ENCODE data around the gene PROS1. TPM values are rescaled to one million over a fixed set of nuclear protein-coding genes. Genes with fewer than 3 reads are reported as not detected.
"Not testable (repeated sequence)": the region's sequence is repeated elsewhere in the genome, so short reads cannot be mapped to it uniquely, and the experiment has no call there.

PROS1 gene
- total RNA-seq, 1 experiment from 2014 or later: 1.3 TPM

GRCh38 chr3:93877427-93877826 lies 96.3 kb downstream of the PROS1 start:
- H3K23ac ChIP-seq (ENCODE audit: insufficient read length, low read depth, low read length); H3K4me2 ChIP-seq (ENCODE audit: insufficient read depth, insufficient read length, low read length); H3K27ac ChIP-seq (ENCODE audit: insufficient read length, low read depth, low read length); H2BK12ac ChIP-seq (ENCODE audit: insufficient read length, low read depth, low read length); H2BK5ac ChIP-seq (ENCODE audit: insufficient read length, low read length); H3K27me3 Mint-ChIP-seq (ENCODE audit: low read depth); H3K79me1 ChIP-seq (ENCODE audit: insufficient read depth, low read depth, low read length, poor library complexity, severe bottlenecking); H2BK20ac ChIP-seq (ENCODE audit: low read depth, low read length, poor library complexity, severe bottlenecking); DNase-seq; H2AFZ ChIP-seq (ENCODE audit: low read length); H3K14ac ChIP-seq (ENCODE audit: insufficient read depth, low read length); H3K18ac ChIP-seq (ENCODE audit: insufficient read length, low read depth, low read length); H3K4ac ChIP-seq (ENCODE audit: low read depth, low read length); H4K5ac ChIP-seq (ENCODE audit: insufficient read length, low read depth, low read length); H3K27me3 ChIP-seq (ENCODE audit: insufficient read depth, low read length); H3K4me3 Mint-ChIP-seq; H3T11ph ChIP-seq (ENCODE audit: low read length); H2BK120ac ChIP-seq (ENCODE audit: low read depth, low read length, poor library complexity, severe bottlenecking); H2BK15ac ChIP-seq (ENCODE audit: low read depth, low read length); H3K4me1 ChIP-seq (ENCODE audit: insufficient read depth, low read length); H3K23me2 ChIP-seq (ENCODE audit: insufficient read length, low read depth, low read length, poor library complexity, severe bottlenecking); H4K8ac ChIP-seq (replicated peaks; ENCODE audit: insufficient read length, low read depth, low read length); H4K91ac ChIP-seq (ENCODE audit: insufficient read length, low read depth, low read length); H4K20me1 ChIP-seq (ENCODE audit: control insufficient read depth, insufficient read depth, insufficient read length); H2AK5ac ChIP-seq (ENCODE audit: insufficient read length, low read length); H3K9ac ChIP-seq (ENCODE audit: extremely low read depth, insufficient read length, low read length); H3K79me2 ChIP-seq (ENCODE audit: insufficient read depth, low read length); H3K27ac Mint-ChIP-seq; H3K56ac ChIP-seq (ENCODE audit: insufficient read length, low read depth, low read length); H3K4me1 Mint-ChIP-seq: not testable (repeated sequence)
- peaks cover 12% of the 10 kb centered on the region for H3K9me3 ChIP-seq (ENCODE audit: control insufficient read depth, low read depth, low read length)
- no CpG with 5 or more reads among the region's 4 CpGs for WGBS (ENCODE audit: extremely low coverage, insufficient read length, low lambda C conversion rate)
- peaks cover 73 to 87% of the 10 kb centered on the region in 2 experiments for H3K9me3 Mint-ChIP-seq
- H3K36me3 Mint-ChIP-seq (ENCODE audit: insufficient read depth in 1 of 3, low read depth in 3 of 3): peaks cover 0 to 24% (median 1%) of the 10 kb centered on the region in 3 experiments; a peak in 3 of 7 replicates

DNA sequence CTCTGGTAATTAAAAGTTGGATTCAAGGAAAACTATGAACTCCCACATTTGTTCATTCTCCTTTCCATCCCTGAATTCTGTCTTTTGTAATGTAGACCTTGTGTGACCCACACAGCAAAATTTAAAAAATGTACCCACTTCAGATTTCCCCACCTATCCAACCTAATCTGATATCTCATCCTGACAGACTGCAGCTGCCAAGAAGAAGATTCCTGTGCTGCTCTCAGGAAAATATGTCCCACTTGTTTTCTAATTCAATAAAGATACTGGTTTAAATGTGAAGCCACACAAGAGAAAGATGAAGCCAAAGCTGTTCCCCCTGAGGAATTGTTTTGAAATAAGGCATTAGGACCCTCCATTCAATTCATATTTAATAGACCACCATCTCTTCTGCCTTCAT lies 100.3 kb downstream of the PROS1 start:
- Mint-ChIP-seq H3K9me3 (peaks cover 83 to 94% of the 10 kb centered on the region in 2 experiments), H3K36me3 (ENCODE audit: insufficient read depth in 1 of 3, low read depth in 3 of 3) (peaks cover 0 to 19% (median 5%) of the 10 kb centered on the region in 3 experiments; a peak in 4 of 7 replicates)
- not testable (repeated sequence) for H4K5ac ChIP-seq (ENCODE audit: insufficient read length, low read depth, low read length); H3K23me2 ChIP-seq (ENCODE audit: insufficient read length, low read depth, low read length, poor library complexity, severe bottlenecking); H2BK20ac ChIP-seq (ENCODE audit: low read depth, low read length, poor library complexity, severe bottlenecking); H2BK15ac ChIP-seq (ENCODE audit: low read depth, low read length); H3K14ac ChIP-seq (ENCODE audit: insufficient read depth, low read length); H3K4me1 ChIP-seq (ENCODE audit: insufficient read depth, low read length); H2BK120ac ChIP-seq (ENCODE audit: low read depth, low read length, poor library complexity, severe bottlenecking); H3K79me2 ChIP-seq (ENCODE audit: insufficient read depth, low read length); H3K27me3 ChIP-seq (ENCODE audit: insufficient read depth, low read length); H2BK5ac ChIP-seq (ENCODE audit: insufficient read length, low read length); H3K27ac Mint-ChIP-seq; H3T11ph ChIP-seq (ENCODE audit: low read length); H3K79me1 ChIP-seq (ENCODE audit: insufficient read depth, low read depth, low read length, poor library complexity, severe bottlenecking); H3K56ac ChIP-seq (ENCODE audit: insufficient read length, low read depth, low read length); H3K18ac ChIP-seq (ENCODE audit: insufficient read length, low read depth, low read length); H2BK12ac ChIP-seq (ENCODE audit: insufficient read length, low read depth, low read length); H4K20me1 ChIP-seq (ENCODE audit: control insufficient read depth, insufficient read depth, insufficient read length); H3K9ac ChIP-seq (ENCODE audit: extremely low read depth, insufficient read length, low read length); H3K27ac ChIP-seq (ENCODE audit: insufficient read length, low read depth, low read length); H4K91ac ChIP-seq (ENCODE audit: insufficient read length, low read depth, low read length); H3K23ac ChIP-seq (ENCODE audit: insufficient read length, low read depth, low read length); H4K8ac ChIP-seq (replicated peaks; ENCODE audit: insufficient read length, low read depth, low read length); H3K27me3 Mint-ChIP-seq (ENCODE audit: low read depth); H3K4ac ChIP-seq (ENCODE audit: low read depth, low read length); DNase-seq; H2AK5ac ChIP-seq (ENCODE audit: insufficient read length, low read length); H3K4me3 Mint-ChIP-seq; H3K4me2 ChIP-seq (ENCODE audit: insufficient read depth, insufficient read length, low read length); H2AFZ ChIP-seq (ENCODE audit: low read length); H3K4me1 Mint-ChIP-seq
- peaks cover 26% of the 10 kb centered on the region for H3K9me3 ChIP-seq (ENCODE audit: control insufficient read depth, low read depth, low read length)

Measured in H9 (cell line).